22Rv1 (cell line): ENCODE results near the gene ENDOV.

Experiments used
- CTCF ChIP-seq: fragments of 450-650 bp; IDR thresholded peaks from 2 replicates; pipeline ENCODE4 v1.5.1; 2017; ENCODE audit warnings: mild to moderate bottlenecking
- ZFX ChIP-seq: fragments of 450-650 bp; IDR thresholded peaks from 2 replicates; pipeline ENCODE4 v1.6.1; 2017; ENCODE audit warnings: antibody characterized with exemption, borderline replicate concordance

GRCh38 chr17:80481284-80482057 lies 66.5 kb downstream of the ENDOV start:
- TF ChIP-seq CTCF (no peak), ZFX (no peak)
